HEK293 (cell line): ENCODE measurements around the gene GRK5.

ENCODE experiments used
- GFI1B ChIP-seq: fragments of 450-650 bp; formaldehyde crosslinking; IDR thresholded peaks from 2 replicates; pipeline ENCODE4 v1.5.1; 2016; ENCODE audit warnings: missing biosample characterization, missing genetic modification characterization
- KLF1 ChIP-seq: fragments of 450-650 bp; formaldehyde crosslinking; IDR thresholded peaks from 2 replicates; pipeline ENCODE4 v1.5.1; 2016; ENCODE audit warnings: missing biosample characterization, missing genetic modification characterization
- REST ChIP-seq: fragments of 450-650 bp; formaldehyde crosslinking; IDR thresholded peaks from 2 replicates; pipeline ENCODE4 v1.5.1; 2016; ENCODE audit warnings: missing biosample characterization, missing genetic modification characterization
- YY2 ChIP-seq: fragments of 450-650 bp; formaldehyde crosslinking; IDR thresholded peaks from 2 replicates; pipeline ENCODE4 v1.5.1; 2016; ENCODE audit warnings: missing biosample characterization, missing genetic modification characterization
- ZNF138 ChIP-seq: fragments of 450-650 bp; formaldehyde crosslinking; IDR thresholded peaks from 2 replicates; pipeline ENCODE4 v1.5.1; 2016; ENCODE audit warnings: missing biosample characterization, missing genetic modification characterization, borderline replicate concordance
- ZNF24 ChIP-seq: fragments of 450-650 bp; formaldehyde crosslinking; IDR thresholded peaks from 2 replicates; pipeline ENCODE4 v1.5.1; 2016; ENCODE audit warnings: missing biosample characterization, missing genetic modification characterization
- ZNF768 ChIP-seq: fragments of 450-650 bp; formaldehyde crosslinking; IDR thresholded peaks from 2 replicates; pipeline ENCODE4 v1.5.1; 2018; ENCODE audit warnings: missing biosample characterization, mild to moderate bottlenecking, missing genetic modification characterization
- TF ChIP-seq, protein P1 (sequence below): fragments of 450-650 bp; formaldehyde crosslinking; IDR thresholded peaks from 2 replicates; pipeline ENCODE4 v1.5.1; 2016; ENCODE audit warnings: missing biosample characterization, missing genetic modification characterization
- TF ChIP-seq, protein P2 (sequence below): fragments of 450-650 bp; formaldehyde crosslinking; IDR thresholded peaks from 2 replicates; pipeline ENCODE4 v1.5.1; 2016; ENCODE audit warnings: missing biosample characterization, missing genetic modification characterization
- TF ChIP-seq, protein P3 (sequence below): fragments of 450-650 bp; formaldehyde crosslinking; IDR thresholded peaks from 2 replicates; pipeline ENCODE4 v1.5.1; 2016; ENCODE audit warnings: missing biosample characterization, missing genetic modification characterization

DNA sequence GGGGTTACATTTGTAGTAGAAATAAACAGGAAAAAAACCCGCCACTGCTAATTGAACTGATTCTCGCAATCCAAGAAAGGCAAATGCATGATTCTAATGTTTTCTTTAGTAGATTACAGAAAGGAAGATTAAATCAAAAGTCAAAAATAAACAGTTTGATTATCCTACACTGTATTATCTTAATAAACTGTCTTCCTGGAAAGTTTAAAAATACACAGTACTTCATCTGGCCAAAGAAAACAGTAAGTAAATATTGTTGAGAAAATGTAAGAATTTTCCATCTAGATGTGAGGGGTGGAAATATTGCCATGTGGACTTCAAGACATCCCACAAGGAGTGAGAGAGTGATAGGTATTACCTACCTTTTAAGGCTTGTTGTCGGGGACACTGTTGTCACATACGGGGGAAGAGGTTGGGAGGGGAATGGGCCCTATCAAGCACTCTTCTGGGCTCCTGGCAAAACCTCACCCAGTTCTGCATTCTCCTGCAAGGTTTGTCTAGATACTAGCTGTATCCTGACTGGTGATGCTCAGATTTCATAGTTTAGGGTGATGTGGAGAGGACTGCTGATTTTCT lies 17.8 kb downstream of the GRK5 start:
- TF ChIP-seq REST (no peak), ZNF768 (tag by site-specific recombination) (no peak), GFI1B (no peak), KLF1 (tag by site-specific recombination) (no peak), YY2 (tag by site-specific recombination) (no peak), ZNF24 (tag by site-specific recombination) (no peak), ZNF138 (tag by site-specific recombination) (no peak)
- TF ChIP-seq, protein P1, sequence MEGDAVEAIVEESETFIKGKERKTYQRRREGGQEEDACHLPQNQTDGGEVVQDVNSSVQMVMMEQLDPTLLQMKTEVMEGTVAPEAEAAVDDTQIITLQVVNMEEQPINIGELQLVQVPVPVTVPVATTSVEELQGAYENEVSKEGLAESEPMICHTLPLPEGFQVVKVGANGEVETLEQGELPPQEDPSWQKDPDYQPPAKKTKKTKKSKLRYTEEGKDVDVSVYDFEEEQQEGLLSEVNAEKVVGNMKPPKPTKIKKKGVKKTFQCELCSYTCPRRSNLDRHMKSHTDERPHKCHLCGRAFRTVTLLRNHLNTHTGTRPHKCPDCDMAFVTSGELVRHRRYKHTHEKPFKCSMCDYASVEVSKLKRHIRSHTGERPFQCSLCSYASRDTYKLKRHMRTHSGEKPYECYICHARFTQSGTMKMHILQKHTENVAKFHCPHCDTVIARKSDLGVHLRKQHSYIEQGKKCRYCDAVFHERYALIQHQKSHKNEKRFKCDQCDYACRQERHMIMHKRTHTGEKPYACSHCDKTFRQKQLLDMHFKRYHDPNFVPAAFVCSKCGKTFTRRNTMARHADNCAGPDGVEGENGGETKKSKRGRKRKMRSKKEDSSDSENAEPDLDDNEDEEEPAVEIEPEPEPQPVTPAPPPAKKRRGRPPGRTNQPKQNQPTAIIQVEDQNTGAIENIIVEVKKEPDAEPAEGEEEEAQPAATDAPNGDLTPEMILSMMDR: no peak
- TF ChIP-seq, protein P2, sequence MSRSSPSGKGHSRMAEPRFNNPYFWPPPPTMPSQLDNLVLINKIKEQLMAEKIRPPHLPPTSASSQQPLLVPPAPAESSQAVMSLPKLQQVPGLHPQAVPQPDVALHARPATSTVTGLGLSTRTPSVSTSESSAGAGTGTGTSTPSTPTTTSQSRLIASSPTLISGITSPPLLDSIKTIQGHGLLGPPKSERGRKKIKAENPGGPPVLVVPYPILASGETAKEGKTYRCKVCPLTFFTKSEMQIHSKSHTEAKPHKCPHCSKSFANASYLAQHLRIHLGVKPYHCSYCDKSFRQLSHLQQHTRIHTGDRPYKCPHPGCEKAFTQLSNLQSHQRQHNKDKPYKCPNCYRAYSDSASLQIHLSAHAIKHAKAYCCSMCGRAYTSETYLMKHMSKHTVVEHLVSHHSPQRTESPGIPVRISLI (tag by site-specific recombination): no peak
- TF ChIP-seq, protein P3, sequence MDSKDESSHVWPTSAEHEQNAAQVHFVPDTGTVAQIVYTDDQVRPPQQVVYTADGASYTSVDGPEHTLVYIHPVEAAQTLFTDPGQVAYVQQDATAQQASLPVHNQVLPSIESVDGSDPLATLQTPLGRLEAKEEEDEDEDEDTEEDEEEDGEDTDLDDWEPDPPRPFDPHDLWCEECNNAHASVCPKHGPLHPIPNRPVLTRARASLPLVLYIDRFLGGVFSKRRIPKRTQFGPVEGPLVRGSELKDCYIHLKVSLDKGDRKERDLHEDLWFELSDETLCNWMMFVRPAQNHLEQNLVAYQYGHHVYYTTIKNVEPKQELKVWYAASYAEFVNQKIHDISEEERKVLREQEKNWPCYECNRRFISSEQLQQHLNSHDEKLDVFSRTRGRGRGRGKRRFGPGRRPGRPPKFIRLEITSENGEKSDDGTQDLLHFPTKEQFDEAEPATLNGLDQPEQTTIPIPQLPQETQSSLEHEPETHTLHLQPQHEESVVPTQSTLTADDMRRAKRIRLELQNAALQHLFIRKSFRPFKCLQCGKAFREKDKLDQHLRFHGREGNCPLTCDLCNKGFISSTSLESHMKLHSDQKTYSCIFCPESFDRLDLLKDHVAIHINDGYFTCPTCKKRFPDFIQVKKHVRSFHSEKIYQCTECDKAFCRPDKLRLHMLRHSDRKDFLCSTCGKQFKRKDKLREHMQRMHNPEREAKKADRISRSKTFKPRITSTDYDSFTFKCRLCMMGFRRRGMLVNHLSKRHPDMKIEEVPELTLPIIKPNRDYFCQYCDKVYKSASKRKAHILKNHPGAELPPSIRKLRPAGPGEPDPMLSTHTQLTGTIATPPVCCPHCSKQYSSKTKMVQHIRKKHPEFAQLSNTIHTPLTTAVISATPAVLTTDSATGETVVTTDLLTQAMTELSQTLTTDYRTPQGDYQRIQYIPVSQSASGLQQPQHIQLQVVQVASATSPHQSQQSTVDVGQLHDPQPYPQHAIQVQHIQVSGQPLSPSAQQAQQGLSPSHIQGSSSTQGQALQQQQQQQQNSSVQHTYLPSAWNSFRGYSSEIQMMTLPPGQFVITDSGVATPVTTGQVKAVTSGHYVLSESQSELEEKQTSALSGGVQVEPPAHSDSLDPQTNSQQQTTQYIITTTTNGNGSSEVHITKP (tag by site-specific recombination): peak; percentile 98
